ENCODE results near the gene MBD5. TPM values are rescaled to one million over a fixed set of nuclear protein-coding genes. Genes with fewer than 3 reads are reported as not detected.

Gene MBD5

Small RNA genes lying within 50 kb of the gene (small RNA-seq; reads per million reads assigned to genes)
- gene RF00554 (ENCODE audit: low read depth): not detected
